PC-9 (cell line): Measurements from ENCODE around the gene GRPR. TPM values are rescaled to one million over a fixed set of nuclear protein-coding genes. Genes with fewer than 3 reads are reported as not detected.

ENCODE experiments used
- BruUV-seq: library from RNA; stranded (reverse); fragments of 400-500 nt; replicated peaks from 2 replicates; lab custom pipeline; 2021; lab: Mats Ljungman, UMichigan
- CTCF ChIA-PET: fragments of 300-600 bp; sonication (Branson Sonifier 250); formaldehyde crosslinking; loops from one replicate; lab custom pipeline; 2022; ENCODE audit warnings: antibody characterized with exemption; lab: Charles Lee
- POLR2A ChIA-PET: fragments of 300-600 bp; sonication (Branson Sonifier 250); formaldehyde crosslinking; loops from one replicate; lab custom pipeline; 2022; ENCODE audit warnings: antibody characterized with exemption; ENCODE audit not compliant: unreplicated experiment; lab: Charles Lee
- DNase-seq, 2 experiments: peaks; one replicate each; pipeline versions ENCODE4 v3.0.0 to v3.0.0-alpha.2; 2015 to 2022; ENCODE audit warnings: mixed read lengths in 1 of 2
- H2AFZ ChIP-seq: fragments of 200-600 bp; sonication (generic); 2 replicates; pipeline ENCODE4 v1.8.1; 2017; ENCODE audit warnings: antibody characterized with exemption
- H3F3A ChIP-seq: fragments of 200-600 bp; sonication (generic); 2 replicates; pipeline ENCODE4 v1.8.1; 2017; ENCODE audit warnings: antibody characterized with exemption, mild to moderate bottlenecking, low read depth; ENCODE audit not compliant: insufficient read depth
- H3K27ac ChIP-seq: fragments of 200-600 bp; sonication (generic); 2 replicates; pipeline ENCODE4 v1.6.1; 2016; ENCODE audit warnings: mixed run types
- H3K27me3 ChIP-seq: fragments of 200-600 bp; sonication (generic); 2 replicates; pipeline ENCODE4 v1.6.1; 2016; ENCODE audit warnings: low read depth, mixed run types; ENCODE audit not compliant: insufficient read depth
- H3K36me3 ChIP-seq: fragments of 200-600 bp; sonication (generic); 2 replicates; pipeline ENCODE4 v1.6.1; 2016; ENCODE audit warnings: low read depth, mixed run types
- H3K4me1 ChIP-seq: fragments of 200-600 bp; sonication (generic); replicated peaks from 2 replicates; pipeline ENCODE4 v1.6.1; 2016; ENCODE audit warnings: mixed run types; ENCODE audit not compliant: insufficient read depth
- H3K4me2 ChIP-seq: fragments of 200-600 bp; sonication (generic); 2 replicates; pipeline ENCODE4 v1.6.1; 2017; ENCODE audit warnings: mixed run types
- H3K4me3 ChIP-seq: fragments of 200-600 bp; sonication (generic); 2 replicates; pipeline ENCODE4 v1.6.1; 2016; ENCODE audit warnings: mixed run types
- H3K79me2 ChIP-seq: fragments of 200-600 bp; sonication (generic); 2 replicates; pipeline ENCODE4 v1.6.1; 2017; ENCODE audit warnings: low read depth, mixed run types
- H3K9me2 ChIP-seq: fragments of 200-600 bp; sonication (generic); 2 replicates; pipeline ENCODE4 v1.8.1; 2017; ENCODE audit warnings: mild to moderate bottlenecking; ENCODE audit not compliant: insufficient read depth
- H3K9me3 ChIP-seq: fragments of 200-600 bp; sonication (generic); 2 replicates; pipeline ENCODE4 v1.8.1; 2016; ENCODE audit warnings: low read depth; ENCODE audit not compliant: insufficient read depth
- H4K20me1 ChIP-seq: fragments of 200-600 bp; sonication (generic); 2 replicates; pipeline ENCODE4 v1.8.1; 2017; ENCODE audit not compliant: insufficient read depth
- EZH2 ChIP-seq: fragments of 200-600 bp; sonication (generic); IDR thresholded peaks from 2 replicates; pipeline ENCODE4 v1.8.0; 2017; ENCODE audit warnings: antibody characterized with exemption, low read depth
- intact Hi-C: fragments of 100-400 bp; cut with micrococcal nuclease; formaldehyde crosslinking; loops from one replicate; pipeline ENCODE4 v1.10.0; 2022; ENCODE audit not compliant: unreplicated experiment
- total RNA-seq: library from RNA; stranded (reverse); gene quantifications from 2 replicates; pipeline ENCODE4 v1.2.3, GENCODE V29; 2021
- TF ChIP-seq, protein P1 (sequence below): fragments of 200-600 bp; sonication (generic); conservative IDR thresholded peaks from 2 replicates; pipeline ENCODE4 v1.6.1; 2017; ENCODE audit warnings: mixed run types, antibody characterized with exemption, mild to moderate bottlenecking, moderate library complexity

GRPR gene
- total RNA-seq, 1 experiment from 2014 or later: 1.1 TPM

DNA sequence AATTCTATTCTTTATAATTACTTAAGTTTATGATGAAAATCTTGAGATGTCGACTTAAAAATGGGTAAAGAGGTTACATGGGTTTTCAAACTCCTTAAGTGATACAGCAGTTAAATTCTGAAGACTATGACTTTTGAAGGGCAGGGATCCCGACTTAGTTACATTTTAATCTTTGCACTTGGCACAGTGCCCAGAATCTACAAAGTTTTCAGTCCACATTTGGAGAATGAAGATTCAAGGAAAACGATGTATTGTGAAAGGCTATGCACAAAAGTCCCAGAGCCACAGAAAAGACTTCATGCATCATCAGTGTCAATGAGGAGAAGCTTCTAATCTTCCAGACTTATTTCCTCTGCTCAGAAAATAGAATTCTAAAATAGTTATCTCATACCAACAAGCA is 36.3 kb upstream of the GRPR start:
- TF ChIP-seq, protein P1, sequence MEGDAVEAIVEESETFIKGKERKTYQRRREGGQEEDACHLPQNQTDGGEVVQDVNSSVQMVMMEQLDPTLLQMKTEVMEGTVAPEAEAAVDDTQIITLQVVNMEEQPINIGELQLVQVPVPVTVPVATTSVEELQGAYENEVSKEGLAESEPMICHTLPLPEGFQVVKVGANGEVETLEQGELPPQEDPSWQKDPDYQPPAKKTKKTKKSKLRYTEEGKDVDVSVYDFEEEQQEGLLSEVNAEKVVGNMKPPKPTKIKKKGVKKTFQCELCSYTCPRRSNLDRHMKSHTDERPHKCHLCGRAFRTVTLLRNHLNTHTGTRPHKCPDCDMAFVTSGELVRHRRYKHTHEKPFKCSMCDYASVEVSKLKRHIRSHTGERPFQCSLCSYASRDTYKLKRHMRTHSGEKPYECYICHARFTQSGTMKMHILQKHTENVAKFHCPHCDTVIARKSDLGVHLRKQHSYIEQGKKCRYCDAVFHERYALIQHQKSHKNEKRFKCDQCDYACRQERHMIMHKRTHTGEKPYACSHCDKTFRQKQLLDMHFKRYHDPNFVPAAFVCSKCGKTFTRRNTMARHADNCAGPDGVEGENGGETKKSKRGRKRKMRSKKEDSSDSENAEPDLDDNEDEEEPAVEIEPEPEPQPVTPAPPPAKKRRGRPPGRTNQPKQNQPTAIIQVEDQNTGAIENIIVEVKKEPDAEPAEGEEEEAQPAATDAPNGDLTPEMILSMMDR: no peak
- no peak for TF ChIP-seq EZH2
- Histone ChIP-seq H3K4me2 (no peak overlapping the region), H3K9me3 (no peaks in the 10 kb centered on the region), H3K27me3 (no peaks in the 10 kb centered on the region), H3K79me2 (no peaks in the 10 kb centered on the region), H2AFZ (no peak overlapping the region), H3F3A (no peaks in the 10 kb centered on the region), H3K9me2 (no peaks in the 10 kb centered on the region), H3K4me3 (no peak overlapping the region), H3K36me3 (no peaks in the 10 kb centered on the region), H4K20me1 (no peaks in the 10 kb centered on the region), H3K4me1 (no peaks in the 10 kb centered on the region), H3K27ac (no peak overlapping the region)
- DNase-seq: no peak
- ChIA-PET CTCF (no interaction called here), POLR2A (no interaction called here)
- intact Hi-C loops: no loop called here
- BruUV-seq: no TSS peak

DNA sequence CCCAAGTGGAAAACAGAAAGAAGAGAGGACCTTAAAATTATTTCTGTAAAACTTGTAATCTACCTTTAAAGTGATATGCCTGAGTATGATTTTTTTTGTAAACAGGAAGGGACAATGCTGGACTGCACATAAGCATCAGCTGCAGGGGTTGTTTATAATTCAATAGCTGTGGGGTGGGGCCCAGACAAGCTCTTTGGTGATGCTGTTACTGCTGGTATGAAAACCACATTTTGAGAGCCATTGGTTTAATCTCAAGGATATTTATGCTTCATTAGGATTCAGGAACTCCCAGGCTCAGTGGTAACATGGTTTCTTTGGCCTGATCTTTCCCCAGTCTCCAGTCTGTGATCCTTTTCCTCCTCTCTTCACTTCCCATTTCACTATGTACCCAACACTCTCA is 34.3 kb upstream of the GRPR start:
- intact Hi-C loops: no loop called here
- no peak for DNase-seq
- H3K4me2 ChIP-seq: no peak overlapping the region
- H3K9me3 ChIP-seq: no peaks in the 10 kb centered on the region
- BruUV-seq: no TSS peak
- no peaks in the 10 kb centered on the region for H3K4me1 ChIP-seq
- ChIA-PET CTCF (no interaction called here), POLR2A (no interaction called here)
- no peaks in the 10 kb centered on the region for H3F3A ChIP-seq
- H3K27ac ChIP-seq: no peak overlapping the region
- H3K9me2 ChIP-seq: no peaks in the 10 kb centered on the region
- H2AFZ ChIP-seq: no peak overlapping the region
- no peaks in the 10 kb centered on the region for H4K20me1 ChIP-seq
- no peak for TF ChIP-seq EZH2
- TF ChIP-seq, protein P1: no peak
- H3K79me2 ChIP-seq: no peaks in the 10 kb centered on the region
- no peaks in the 10 kb centered on the region for H3K36me3 ChIP-seq
- no peaks in the 10 kb centered on the region for H3K27me3 ChIP-seq
- no peak overlapping the region for H3K4me3 ChIP-seq

DNA sequence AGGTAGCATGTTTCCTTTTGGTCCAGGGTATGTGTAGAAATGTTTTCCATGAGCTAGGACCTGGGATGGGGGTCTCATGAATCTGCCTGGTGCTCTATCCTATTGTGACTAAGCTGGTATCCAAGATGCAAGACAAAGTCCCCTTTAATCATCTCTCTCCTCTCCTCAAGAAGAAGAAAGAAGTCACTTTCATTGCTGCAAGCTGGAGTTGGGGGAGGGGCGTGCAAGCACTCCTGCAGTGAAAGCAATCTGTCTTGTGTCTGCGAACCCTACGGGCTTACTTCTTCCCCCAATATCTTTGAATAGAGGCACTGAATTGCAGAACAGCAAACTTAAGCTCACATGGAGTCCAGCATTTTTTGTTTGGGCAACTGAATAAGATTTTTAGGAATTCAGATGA is 27.2 kb upstream of the GRPR start:
- Histone ChIP-seq H3K4me1 (no peaks in the 10 kb centered on the region), H3F3A (no peaks in the 10 kb centered on the region), H3K27ac (no peak overlapping the region), H3K9me2 (no peaks in the 10 kb centered on the region), H3K79me2 (no peaks in the 10 kb centered on the region), H4K20me1 (no peaks in the 10 kb centered on the region), H3K9me3 (no peaks in the 10 kb centered on the region), H3K36me3 (no peaks in the 10 kb centered on the region), H3K27me3 (no peaks in the 10 kb centered on the region), H3K4me2 (no peak overlapping the region), H2AFZ (no peak overlapping the region), H3K4me3 (no peak overlapping the region)
- ChIA-PET POLR2A (no interaction called here), CTCF (no interaction called here)
- no peak for TF ChIP-seq EZH2
- DNase-seq: no peak
- BruUV-seq: no TSS peak
- intact Hi-C loops: no loop called here

DNA sequence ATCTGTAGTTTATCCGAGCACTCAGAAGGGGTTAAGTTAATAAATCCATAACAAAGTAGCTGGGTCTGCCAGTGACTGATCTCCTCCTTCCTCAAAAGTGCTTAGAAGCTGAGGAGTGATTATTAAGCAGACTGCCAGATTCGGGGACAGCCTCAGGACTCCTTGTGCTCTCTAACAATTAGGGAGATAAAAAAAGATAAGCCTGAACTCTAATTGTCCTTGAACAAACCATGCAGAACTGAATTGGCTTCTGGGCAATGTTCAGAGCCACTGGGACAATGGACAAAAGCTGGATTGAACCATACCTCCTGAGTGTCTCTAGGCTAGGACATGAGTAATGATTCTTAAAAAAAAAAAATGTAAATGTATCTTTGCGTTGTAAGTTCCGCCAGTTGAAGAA is 22.7 kb upstream of the GRPR start:
- Histone ChIP-seq H3K4me1 (no peaks in the 10 kb centered on the region), H3K9me2 (no peaks in the 10 kb centered on the region), H3K9me3 (no peaks in the 10 kb centered on the region), H3K79me2 (no peaks in the 10 kb centered on the region), H3K4me2 (no peak overlapping the region), H3K27ac (no peak overlapping the region), H3K27me3 (no peaks in the 10 kb centered on the region), H2AFZ (no peak overlapping the region), H3K36me3 (no peaks in the 10 kb centered on the region), H3F3A (no peaks in the 10 kb centered on the region), H3K4me3 (no peak overlapping the region), H4K20me1 (no peaks in the 10 kb centered on the region)
- intact Hi-C loops: no loop called here
- ChIA-PET POLR2A (no interaction called here), CTCF (no interaction called here)
- DNase-seq: no peak
- BruUV-seq: no TSS peak
- TF ChIP-seq, protein P1: no peak
